HG02981 (cell line): ENCODE data around the gene ZBTB7B.

Experiments used
- ATAC-seq: cut with Tn5 transposase; IDR thresholded peaks from one replicate; pipeline ENCODE4 v1.9.1; 2021; ENCODE audit warnings: mild to moderate bottlenecking, moderate library complexity; ENCODE audit not compliant: unreplicated experiment

The ZBTB7B gene

GRCh38 chr1:155014709-155015508 is 12.3 kb downstream of the ZBTB7B start:
- ATAC-seq: no peak

GRCh38 chr1:155015527-155016230 is 13.1 kb downstream of the ZBTB7B start:
- no peak for ATAC-seq

- ATAC-seq: no peak
Measured at GRCh38 chr1:155016231-155016831, 13.7 kb downstream of the ZBTB7B start.

DNA sequence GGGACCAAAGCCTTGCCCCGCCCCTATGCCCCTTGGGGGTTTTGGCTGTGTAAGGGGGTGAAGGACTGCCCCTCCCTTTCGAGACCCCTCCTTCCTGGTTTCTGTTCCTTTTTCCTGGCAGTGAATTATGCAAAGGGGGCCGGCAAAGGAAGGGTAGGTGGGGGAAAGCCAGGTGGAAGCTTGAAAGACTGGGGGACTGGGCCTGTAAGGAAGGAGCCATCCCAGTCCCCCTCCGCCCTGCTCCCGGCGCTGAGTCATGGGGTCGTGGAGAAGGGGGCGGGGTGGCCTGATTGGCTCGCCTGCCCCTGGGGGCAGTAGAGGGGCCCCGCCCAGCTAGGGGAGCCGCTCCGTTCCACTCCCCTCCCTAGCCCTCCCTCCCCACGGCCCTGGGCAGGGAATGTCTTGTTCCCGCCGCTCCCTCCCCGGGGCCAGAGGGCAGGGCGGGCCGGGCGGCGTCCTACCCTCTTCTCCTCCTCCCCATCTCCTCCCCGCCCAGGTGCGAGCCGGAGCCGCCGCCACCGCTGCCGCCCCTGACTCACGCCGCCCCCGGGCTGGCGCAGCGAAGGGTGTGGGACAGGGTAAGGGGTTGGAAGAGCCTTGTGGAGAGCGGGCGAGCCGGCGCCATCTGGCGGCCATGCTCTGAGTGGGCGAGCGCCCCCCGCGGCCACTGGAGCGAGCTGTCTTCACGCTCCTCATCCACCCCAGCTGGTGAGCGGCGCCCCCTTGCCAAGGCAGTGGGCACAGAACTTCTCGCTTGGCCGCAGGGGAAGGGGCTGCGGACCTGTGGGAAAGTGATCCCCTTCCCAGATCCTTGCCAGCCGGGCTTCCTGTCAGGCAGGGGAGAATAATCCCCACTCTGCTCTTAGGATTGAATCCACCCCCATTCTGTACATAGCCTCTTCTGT is 14.7 kb downstream of the ZBTB7B start:
- peak; percentile 59 for ATAC-seq

- peak; percentile 28 for ATAC-seq
Measured at GRCh38 chr1:155017946-155018316, 15.3 kb downstream of the ZBTB7B start.

- no peak for ATAC-seq
Measured at GRCh38 chr1:155018617-155019348, 16.2 kb downstream of the ZBTB7B start.

DNA sequence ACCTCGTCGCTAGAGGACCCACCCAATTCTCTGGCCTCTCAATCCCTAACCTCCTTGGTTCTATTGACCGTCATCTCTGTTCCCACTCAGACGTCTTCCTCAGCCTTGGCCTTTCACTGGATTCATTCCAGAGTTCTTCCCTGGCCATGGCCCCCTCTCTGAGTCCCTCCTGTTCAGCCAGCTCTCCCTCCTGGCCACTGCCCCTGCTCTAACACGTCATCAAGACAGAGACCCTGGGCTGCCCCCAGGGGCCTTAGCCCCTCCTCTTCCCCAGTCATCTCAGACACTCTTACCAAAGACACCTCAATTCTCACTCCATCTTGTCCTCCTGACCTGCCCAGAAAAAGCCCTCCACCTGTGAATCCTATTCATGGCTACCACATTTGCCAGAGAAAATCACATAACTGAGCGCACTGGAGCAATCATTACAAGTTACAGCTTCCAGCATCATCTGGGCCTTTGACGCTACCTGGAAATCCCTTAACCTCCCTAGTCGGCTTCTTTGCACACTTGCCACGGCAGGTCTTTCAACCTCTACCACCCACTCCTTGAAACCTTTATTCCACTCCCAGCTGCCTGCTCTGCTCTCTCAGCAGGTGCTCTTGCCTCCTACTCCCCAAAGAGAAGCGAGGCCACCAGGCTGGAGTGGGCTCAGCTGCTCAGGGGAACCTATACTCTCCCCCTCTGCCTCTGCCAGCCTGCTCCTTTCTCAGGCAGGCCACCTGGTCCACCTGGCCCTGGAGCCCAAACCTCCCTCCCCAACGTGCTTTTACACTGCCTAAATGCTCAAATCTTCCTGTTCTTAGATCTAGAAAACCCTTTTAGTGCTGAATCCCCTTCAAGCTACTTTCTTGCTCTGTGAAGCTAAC is 17.0 kb downstream of the ZBTB7B start:
- ATAC-seq: no peak

DNA sequence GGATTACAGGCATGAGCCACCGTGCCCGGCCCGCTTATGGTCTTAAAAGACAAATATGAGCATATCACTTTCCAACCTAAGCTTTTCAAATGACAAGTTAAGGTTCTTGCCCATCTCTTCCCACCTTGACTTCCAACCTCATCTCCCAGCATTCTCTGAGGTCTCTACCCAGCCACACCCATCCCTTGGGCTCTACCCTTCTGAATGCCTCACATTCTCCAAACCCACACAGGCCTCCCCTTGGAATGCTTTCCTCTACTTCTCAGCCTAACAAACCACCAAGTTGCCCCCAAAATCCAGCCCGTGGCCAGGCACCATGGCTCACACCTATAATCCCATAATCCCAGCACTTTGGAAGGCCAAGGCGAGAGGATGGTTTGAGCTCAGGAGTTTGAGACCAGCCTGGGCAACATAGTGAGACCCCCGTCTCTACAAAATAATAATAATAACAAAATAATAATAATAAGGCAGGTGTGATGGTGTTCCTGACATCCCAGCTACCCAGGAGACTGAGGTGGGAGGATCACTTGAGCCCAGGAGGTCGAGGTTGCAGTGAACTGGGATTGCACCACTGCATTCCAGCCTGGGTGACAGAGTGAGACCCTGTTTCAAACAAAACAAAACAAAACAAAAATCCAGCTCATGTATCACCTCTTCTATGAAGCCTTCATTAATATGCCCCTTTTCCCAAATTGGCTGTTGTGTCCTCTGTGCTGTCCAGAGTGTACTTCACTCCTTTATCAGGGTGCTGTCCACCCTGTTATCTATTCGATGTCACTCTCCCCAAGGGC is 19.7 kb downstream of the ZBTB7B start:
- ATAC-seq: no peak

DNA sequence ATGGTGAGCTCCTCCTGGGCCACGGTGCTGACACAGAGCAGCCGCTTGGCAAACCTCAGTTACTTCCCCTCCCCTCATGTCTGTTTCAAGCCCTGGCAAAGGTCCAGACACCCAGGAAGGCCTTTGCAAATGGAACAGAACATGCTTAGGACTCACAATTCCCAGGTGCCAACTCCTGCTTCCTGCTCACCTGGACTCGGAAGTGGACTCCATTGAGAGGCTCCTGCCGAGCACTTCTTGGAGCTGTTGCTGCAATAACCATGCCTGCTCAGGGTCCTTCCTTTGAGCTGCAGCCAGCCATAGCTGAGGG is 20.3 kb downstream of the ZBTB7B start:
- no peak for ATAC-seq

GRCh38 chr1:155023627-155024026 is 21.0 kb downstream of the ZBTB7B start:
- ATAC-seq: no peak

- no peak for ATAC-seq
Measured at GRCh38 chr1:155024315-155024714, 21.7 kb downstream of the ZBTB7B start.

GRCh38 chr1:155026154-155026553 is 23.6 kb downstream of the ZBTB7B start:
- no peak for ATAC-seq

DNA sequence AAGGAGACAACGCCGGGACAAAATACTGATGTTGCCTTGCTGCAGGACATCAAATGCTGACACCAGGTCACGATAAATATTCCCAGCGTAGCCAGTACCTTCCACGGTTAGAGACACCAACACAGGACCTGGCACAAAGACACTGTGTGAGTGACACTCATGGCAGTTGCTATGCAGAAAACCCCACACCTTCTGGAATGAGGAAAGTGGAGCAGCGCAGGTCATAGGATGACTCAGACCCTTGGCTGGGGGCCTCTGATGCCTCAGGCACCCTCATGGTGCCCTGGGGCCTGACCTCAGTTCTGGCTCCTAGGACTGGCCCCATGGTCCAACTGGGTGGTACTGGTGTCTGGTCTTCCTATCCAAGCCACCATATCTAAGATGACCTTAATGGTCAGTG is 24.0 kb downstream of the ZBTB7B start:
- no peak for ATAC-seq

DNA sequence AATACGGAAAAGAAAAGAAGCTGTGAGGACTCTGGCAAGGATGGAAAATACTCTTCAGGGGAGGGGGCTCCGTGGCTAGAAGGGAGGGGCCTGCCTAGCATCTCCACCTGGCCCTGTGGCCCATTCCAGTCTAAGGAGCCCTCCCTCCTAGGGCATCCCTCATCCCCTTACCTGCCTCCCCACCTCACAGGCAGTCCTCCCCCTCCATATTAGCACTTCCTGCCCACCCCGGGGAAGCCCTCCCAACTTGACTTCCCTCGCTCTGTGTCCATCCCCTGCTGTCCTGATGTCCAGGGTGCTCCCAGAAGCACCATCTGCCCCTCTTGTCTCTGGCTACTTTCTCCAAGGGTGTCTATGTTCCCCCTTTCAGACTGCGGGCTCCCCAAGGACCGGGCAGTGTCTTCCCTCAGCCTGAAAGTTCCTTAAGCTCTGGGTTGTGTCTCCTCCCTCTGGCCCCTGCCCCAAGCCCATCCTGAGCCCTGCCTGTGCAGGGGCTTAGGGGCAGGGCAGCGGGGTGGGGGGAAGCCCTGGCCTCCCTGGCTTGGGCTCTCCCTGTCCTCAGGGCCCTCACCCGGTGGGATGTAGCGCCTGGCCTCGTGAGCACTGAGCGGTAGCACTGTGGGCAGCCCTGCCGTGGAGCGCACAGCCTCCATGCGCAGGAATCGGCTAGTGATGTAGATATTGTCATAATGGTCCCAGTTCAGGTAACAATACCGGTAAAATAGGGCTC is 27.1 kb downstream of the ZBTB7B start:
- no peak for ATAC-seq

DNA sequence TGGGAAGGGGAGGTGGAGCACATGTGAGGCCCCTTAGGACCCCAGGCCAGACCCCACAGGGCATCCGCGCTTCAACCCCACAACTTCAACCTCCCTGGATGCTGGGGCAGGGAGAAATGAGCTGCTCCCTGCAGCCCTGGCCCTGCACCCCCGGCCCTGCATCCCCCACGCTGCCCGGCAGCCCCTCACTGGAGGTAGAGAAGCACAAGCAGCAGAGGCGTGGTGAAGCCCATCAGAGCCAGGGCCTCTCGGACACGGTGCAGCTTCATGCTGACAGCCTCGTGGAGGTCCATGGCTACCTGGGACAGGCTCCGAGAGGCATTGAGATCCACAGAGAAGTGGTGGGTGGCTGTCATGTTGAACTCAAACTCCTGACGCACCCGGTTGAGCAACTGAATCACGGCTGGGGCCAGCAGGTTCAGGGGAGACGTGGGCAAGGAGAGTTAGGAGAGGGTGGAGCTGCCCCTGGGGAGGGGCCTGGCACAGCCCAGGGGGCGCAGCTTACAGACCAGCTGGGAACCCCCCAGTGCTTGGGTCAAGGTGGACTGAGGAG is 27.7 kb downstream of the ZBTB7B start:
- ATAC-seq: no peak

DNA sequence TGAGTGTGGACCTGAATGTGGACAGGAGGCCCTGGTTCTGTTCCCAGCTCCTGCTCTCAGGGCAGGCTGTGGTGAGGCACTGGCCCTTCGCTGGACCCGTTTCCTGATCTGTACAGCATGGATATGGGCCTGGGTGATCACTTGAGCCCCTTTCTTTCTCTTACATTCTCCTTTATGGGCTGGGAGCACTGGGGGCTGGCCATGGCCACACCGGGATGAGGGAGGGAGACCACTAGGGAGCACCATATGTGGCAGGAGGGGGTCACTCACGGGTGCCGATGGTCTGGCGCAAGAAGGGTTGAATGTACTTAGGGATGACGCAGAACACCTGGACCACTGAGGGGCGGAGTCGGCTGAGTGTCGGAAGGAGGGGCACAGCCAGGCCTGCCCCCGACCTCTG is 28.3 kb downstream of the ZBTB7B start:
- no peak for ATAC-seq

DNA sequence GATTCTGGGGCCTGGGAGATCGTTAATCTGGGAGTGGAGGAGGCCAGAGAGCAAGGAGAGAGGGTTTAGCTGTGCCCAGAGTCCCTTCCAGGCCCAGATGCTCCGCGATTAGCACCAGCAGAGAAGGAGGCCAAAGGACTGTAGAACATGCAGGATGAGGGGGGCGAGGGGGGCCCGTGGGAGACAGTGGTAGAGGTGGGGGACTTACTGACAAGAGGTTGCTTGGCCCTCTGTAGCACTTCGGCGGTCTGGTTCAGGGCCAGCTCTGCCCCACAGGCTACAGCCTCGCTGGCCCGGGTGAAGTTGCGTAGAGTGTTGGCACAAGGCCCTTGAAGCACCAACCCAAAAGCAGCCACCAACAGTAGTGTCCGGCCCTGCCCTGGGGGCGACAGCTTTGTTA is 30.3 kb downstream of the ZBTB7B start:
- ATAC-seq: no peak

GRCh38 chr1:155033524-155033923 is 30.9 kb downstream of the ZBTB7B start, which contains the start of the genes DCST1 and DCST2:
DCST1 (plus strand) TSS chr1:155033824; CDS start chr1:155034037, 213 bp downstream.
DCST2 (minus strand) TSS chr1:155033781; CDS start chr1:155033701, 80 bp downstream.
- ATAC-seq: no peak
